SK-N-SH treated with all-trans-retinoic acid at 6 μM for 48 hours (cell line): ENCODE results near the gene SERPINB1.
"Not testable (repeated sequence)": the region's sequence is repeated elsewhere in the genome, so short reads cannot be mapped to it uniquely, and the experiment has no call there.

Experiments
- ATAC-seq: fragments of 200-7000 bp; cut with Tn5 transposase; 3 replicates; pipeline ENCODE4 v1.9.1; 2020; ENCODE audit warnings: mild to moderate bottlenecking, moderate library complexity
- ARNTL ChIP-seq: fragments of 450-650 bp; formaldehyde crosslinking; IDR thresholded peaks from 2 replicates; pipeline ENCODE4 v1.5.0; 2020; ENCODE audit warnings: low read depth, mild to moderate bottlenecking, moderate library complexity, borderline replicate concordance
- BACH2 ChIP-seq: fragments of 250-450 bp; sonication (Bioruptor Pico); IDR thresholded peaks from 2 replicates; pipeline ENCODE4 v1.9.0; 2021; ENCODE audit warnings: mild to moderate bottlenecking, borderline replicate concordance
- ESRRG ChIP-seq: fragments of 250-450 bp; sonication (Bioruptor Pico); IDR thresholded peaks from 2 replicates; pipeline ENCODE4 v1.6.1; 2021; ENCODE audit warnings: mild to moderate bottlenecking
- PPARA ChIP-seq: fragments of 250-450 bp; sonication (Bioruptor Pico); IDR thresholded peaks from 2 replicates; pipeline ENCODE4 v1.5.0; 2020; ENCODE audit warnings: mild to moderate bottlenecking, borderline replicate concordance
- RARB ChIP-seq: fragments of 250-450 bp; sonication (Bioruptor Pico); IDR thresholded peaks from 2 replicates; pipeline ENCODE4 v1.8.0; 2021; ENCODE audit warnings: mild to moderate bottlenecking, moderate library complexity
- SNAI2 ChIP-seq: fragments of 250-450 bp; sonication (Bioruptor Pico); IDR thresholded peaks from 2 replicates; pipeline ENCODE4 v1.5.0; 2020; ENCODE audit warnings: mild to moderate bottlenecking, moderate library complexity
- TCF4 ChIP-seq: fragments of 250-450 bp; sonication (Bioruptor Pico); IDR thresholded peaks from 2 replicates; pipeline ENCODE4 v1.8.0; 2021; ENCODE audit warnings: mild to moderate bottlenecking, moderate library complexity, borderline replicate concordance
- TOX ChIP-seq: fragments of 250-450 bp; sonication (Bioruptor Pico); IDR thresholded peaks from 2 replicates; pipeline ENCODE4 v1.8.0; 2021; ENCODE audit warnings: mild to moderate bottlenecking, moderate library complexity, borderline replicate concordance
- ZFP3 ChIP-seq: fragments of 250-450 bp; sonication (Bioruptor Pico); IDR thresholded peaks from 2 replicates; pipeline ENCODE4 v1.5.0; 2020; ENCODE audit warnings: mild to moderate bottlenecking, moderate library complexity
- ZNF565 ChIP-seq: fragments of 450-650 bp; formaldehyde crosslinking; conservative IDR thresholded peaks from 2 replicates; pipeline ENCODE4 v1.5.0; 2020; ENCODE audit warnings: low read depth, mild to moderate bottlenecking, moderate library complexity
- ZNF70 ChIP-seq: fragments of 450-650 bp; formaldehyde crosslinking; IDR thresholded peaks from 2 replicates; pipeline ENCODE4 v1.5.0; 2020; ENCODE audit warnings: mild to moderate bottlenecking, moderate library complexity
- ZNF8 ChIP-seq: fragments of 450-650 bp; formaldehyde crosslinking; IDR thresholded peaks from 2 replicates; pipeline ENCODE4 v1.5.0; 2020; ENCODE audit warnings: mild to moderate bottlenecking, moderate library complexity
- TF ChIP-seq, protein P1 (sequence below): fragments of 250-450 bp; sonication (Bioruptor Pico); IDR thresholded peaks from 2 replicates; pipeline ENCODE4 v1.8.0; 2021; ENCODE audit warnings: low read depth, mild to moderate bottlenecking, moderate library complexity, borderline replicate concordance
- TF ChIP-seq, protein P2 (sequence below): fragments of 250-450 bp; sonication (Bioruptor Pico); IDR thresholded peaks from 2 replicates; pipeline ENCODE4 v1.5.0; 2020; ENCODE audit warnings: mild to moderate bottlenecking, moderate library complexity
- TF ChIP-seq, protein P3 (sequence below): fragments of 250-450 bp; sonication (Bioruptor Pico); IDR thresholded peaks from 2 replicates; pipeline ENCODE4 v1.5.1; 2020; ENCODE audit warnings: low read depth, mild to moderate bottlenecking, moderate library complexity
- TF ChIP-seq, protein P4 (sequence below): fragments of 250-450 bp; sonication (Bioruptor Pico); IDR thresholded peaks from 2 replicates; pipeline ENCODE4 v1.5.1; 2021; ENCODE audit warnings: mild to moderate bottlenecking, moderate library complexity
- TF ChIP-seq, protein P5 (sequence below): fragments of 250-450 bp; sonication (Bioruptor Pico); IDR thresholded peaks from 2 replicates; pipeline ENCODE4 v1.8.0; 2020; ENCODE audit warnings: mild to moderate bottlenecking, moderate library complexity, borderline replicate concordance

SERPINB1 gene

DNA sequence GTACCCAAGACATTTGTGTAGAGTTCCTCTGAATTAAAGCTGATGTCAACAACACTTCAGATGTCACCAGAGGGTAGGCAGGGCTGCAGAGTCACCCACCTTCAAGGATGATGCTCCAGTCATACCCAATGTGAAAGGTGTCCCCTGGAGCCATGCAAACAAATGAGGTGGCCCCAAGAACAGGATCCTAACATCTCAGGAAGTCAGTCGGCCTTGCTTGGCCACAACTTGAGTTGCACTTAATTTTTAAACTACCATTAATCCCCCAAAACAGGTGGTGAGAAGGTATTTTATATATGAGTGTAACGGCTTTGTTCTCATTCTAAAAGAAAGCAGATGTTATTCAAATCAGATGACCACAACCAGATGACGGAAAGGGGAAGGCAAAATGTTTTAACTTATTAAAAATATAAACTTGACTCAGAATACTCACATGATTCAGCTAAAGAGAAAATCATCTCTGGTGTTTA is 21.1 kb upstream of the SERPINB1 start:
- TF ChIP-seq ZFP3 (CRISPR knock-in tag) (no peak), ESRRG (CRISPR knock-in tag) (no peak), PPARA (CRISPR knock-in tag) (no peak), RARB (CRISPR knock-in tag) (no peak), ZNF8 (CRISPR knock-in tag) (no peak), TCF4 (CRISPR knock-in tag) (no peak), SNAI2 (CRISPR knock-in tag) (no peak), ZNF70 (CRISPR knock-in tag) (no peak)
- TF ChIP-seq, protein P1, sequence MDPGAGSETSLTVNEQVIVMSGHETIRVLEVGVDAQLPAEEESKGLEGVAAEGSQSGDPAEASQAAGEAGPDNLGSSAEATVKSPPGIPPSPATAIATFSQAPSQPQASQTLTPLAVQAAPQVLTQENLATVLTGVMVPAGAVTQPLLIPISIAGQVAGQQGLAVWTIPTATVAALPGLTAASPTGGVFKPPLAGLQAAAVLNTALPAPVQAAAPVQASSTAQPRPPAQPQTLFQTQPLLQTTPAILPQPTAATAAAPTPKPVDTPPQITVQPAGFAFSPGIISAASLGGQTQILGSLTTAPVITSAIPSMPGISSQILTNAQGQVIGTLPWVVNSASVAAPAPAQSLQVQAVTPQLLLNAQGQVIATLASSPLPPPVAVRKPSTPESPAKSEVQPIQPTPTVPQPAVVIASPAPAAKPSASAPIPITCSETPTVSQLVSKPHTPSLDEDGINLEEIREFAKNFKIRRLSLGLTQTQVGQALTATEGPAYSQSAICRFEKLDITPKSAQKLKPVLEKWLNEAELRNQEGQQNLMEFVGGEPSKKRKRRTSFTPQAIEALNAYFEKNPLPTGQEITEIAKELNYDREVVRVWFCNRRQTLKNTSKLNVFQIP = no peak
- TF ChIP-seq, protein P2, sequence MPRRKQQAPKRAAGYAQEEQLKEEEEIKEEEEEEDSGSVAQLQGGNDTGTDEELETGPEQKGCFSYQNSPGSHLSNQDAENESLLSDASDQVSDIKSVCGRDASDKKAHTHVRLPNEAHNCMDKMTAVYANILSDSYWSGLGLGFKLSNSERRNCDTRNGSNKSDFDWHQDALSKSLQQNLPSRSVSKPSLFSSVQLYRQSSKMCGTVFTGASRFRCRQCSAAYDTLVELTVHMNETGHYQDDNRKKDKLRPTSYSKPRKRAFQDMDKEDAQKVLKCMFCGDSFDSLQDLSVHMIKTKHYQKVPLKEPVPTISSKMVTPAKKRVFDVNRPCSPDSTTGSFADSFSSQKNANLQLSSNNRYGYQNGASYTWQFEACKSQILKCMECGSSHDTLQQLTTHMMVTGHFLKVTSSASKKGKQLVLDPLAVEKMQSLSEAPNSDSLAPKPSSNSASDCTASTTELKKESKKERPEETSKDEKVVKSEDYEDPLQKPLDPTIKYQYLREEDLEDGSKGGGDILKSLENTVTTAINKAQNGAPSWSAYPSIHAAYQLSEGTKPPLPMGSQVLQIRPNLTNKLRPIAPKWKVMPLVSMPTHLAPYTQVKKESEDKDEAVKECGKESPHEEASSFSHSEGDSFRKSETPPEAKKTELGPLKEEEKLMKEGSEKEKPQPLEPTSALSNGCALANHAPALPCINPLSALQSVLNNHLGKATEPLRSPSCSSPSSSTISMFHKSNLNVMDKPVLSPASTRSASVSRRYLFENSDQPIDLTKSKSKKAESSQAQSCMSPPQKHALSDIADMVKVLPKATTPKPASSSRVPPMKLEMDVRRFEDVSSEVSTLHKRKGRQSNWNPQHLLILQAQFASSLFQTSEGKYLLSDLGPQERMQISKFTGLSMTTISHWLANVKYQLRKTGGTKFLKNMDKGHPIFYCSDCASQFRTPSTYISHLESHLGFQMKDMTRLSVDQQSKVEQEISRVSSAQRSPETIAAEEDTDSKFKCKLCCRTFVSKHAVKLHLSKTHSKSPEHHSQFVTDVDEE (CRISPR knock-in tag) = no peak
- TF ChIP-seq, protein P3, sequence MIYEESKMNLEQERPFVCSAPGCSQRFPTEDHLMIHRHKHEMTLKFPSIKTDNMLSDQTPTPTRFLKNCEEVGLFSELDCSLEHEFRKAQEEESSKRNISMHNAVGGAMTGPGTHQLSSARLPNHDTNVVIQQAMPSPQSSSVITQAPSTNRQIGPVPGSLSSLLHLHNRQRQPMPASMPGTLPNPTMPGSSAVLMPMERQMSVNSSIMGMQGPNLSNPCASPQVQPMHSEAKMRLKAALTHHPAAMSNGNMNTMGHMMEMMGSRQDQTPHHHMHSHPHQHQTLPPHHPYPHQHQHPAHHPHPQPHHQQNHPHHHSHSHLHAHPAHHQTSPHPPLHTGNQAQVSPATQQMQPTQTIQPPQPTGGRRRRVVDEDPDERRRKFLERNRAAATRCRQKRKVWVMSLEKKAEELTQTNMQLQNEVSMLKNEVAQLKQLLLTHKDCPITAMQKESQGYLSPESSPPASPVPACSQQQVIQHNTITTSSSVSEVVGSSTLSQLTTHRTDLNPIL (CRISPR knock-in tag) = no peak
- TF ChIP-seq, all 23 proteins: peak for 0
- ATAC-seq = no peak

DNA sequence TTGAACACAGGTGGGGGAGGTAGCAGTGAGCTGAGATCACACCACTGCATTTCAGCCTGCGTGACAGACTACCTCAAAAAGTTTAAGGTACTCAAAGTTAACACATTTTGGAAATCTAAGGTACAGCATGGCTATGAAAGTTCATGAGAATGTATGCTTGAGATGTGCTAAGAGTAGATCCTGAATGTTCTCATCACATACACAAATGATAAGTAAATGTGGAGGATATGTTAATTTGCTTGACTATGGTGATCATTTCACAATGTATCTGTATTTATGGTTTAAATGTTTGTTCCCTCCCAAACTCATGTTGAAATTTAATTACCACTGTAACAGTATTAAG is 20.1 kb upstream of the SERPINB1 start:
- ATAC-seq = no peak
- TF ChIP-seq, protein P4, sequence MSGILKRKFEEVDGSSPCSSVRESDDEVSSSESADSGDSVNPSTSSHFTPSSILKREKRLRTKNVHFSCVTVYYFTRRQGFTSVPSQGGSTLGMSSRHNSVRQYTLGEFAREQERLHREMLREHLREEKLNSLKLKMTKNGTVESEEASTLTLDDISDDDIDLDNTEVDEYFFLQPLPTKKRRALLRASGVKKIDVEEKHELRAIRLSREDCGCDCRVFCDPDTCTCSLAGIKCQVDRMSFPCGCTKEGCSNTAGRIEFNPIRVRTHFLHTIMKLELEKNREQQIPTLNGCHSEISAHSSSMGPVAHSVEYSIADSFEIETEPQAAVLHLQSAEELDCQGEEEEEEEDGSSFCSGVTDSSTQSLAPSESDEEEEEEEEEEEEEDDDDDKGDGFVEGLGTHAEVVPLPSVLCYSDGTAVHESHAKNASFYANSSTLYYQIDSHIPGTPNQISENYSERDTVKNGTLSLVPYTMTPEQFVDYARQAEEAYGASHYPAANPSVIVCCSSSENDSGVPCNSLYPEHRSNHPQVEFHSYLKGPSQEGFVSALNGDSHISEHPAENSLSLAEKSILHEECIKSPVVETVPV (CRISPR knock-in tag) = no peak
- TF ChIP-seq ZNF565 (CRISPR knock-in tag) = no peak
- TF ChIP-seq ZNF70 (CRISPR knock-in tag) = no peak
- TF ChIP-seq ESRRG (CRISPR knock-in tag) = no peak

DNA sequence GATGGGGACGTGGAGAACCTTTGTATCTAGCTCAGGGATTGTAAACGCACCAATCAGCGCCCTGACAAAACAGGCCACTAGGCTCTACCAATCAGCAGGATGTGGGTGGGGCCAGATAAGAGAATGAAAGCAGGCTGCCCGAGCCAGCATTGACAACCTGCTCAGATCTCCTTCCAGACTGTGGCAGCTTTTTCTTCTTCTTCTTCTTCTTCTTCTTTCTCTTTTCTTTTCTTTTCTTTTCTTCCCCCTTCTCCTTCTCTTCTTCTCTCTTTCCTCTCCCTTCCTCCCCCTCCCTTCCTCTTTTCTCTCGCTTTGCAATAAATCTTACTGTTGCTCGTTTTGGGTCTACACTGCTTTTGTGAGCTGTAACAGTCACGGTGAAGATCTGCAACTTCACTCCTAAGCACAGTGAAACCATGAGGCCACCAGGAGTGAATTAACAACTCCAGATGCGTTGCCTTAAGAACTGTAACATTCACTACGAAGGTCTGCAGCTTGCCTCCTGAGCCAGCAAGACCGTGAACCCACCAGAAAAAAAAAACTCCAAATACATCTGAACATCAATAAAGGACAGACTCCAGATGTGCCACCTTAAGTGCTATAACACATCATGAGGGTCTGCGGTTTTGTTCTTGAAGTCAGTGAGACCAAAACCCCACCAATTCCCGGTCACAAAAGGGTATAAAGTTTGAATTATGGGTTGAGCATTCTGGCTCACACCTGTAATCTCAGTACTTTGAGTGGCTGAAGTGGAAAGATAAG is 19.6 kb upstream of the SERPINB1 start:
- no peak for ATAC-seq
- TF ChIP-seq ESRRG (CRISPR knock-in tag) (no peak), RARB (CRISPR knock-in tag) (no peak), ARNTL (no peak), BACH2 (CRISPR knock-in tag) (no peak), ZFP3 (CRISPR knock-in tag) (no peak), TOX (CRISPR knock-in tag) (no peak)
- TF ChIP-seq, protein P1 = no peak
- TF ChIP-seq, protein P5, sequence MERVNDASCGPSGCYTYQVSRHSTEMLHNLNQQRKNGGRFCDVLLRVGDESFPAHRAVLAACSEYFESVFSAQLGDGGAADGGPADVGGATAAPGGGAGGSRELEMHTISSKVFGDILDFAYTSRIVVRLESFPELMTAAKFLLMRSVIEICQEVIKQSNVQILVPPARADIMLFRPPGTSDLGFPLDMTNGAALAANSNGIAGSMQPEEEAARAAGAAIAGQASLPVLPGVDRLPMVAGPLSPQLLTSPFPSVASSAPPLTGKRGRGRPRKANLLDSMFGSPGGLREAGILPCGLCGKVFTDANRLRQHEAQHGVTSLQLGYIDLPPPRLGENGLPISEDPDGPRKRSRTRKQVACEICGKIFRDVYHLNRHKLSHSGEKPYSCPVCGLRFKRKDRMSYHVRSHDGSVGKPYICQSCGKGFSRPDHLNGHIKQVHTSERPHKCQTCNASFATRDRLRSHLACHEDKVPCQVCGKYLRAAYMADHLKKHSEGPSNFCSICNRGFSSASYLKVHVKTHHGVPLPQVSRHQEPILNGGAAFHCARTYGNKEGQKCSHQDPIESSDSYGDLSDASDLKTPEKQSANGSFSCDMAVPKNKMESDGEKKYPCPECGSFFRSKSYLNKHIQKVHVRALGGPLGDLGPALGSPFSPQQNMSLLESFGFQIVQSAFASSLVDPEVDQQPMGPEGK = no peak
- TF ChIP-seq, protein P4 (CRISPR knock-in tag) = no peak

DNA sequence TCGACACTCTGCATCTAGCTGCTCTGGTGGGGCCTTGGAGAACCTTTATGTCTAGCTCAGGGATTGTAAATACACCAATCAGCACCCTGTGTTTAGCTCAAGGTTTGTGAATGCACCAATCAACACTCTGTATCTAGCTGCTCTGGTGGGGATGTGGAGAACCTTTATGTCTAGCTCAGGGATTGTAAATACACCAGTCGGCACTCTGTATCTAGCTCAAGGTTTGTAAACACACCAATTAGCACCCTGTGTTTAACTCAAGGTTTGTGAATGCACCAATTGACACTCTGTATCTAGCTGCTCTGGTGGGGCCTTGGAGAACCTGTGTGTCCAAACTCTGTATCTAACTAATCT is 19.0 kb upstream of the SERPINB1 start:
- ATAC-seq = not testable (repeated sequence)

DNA sequence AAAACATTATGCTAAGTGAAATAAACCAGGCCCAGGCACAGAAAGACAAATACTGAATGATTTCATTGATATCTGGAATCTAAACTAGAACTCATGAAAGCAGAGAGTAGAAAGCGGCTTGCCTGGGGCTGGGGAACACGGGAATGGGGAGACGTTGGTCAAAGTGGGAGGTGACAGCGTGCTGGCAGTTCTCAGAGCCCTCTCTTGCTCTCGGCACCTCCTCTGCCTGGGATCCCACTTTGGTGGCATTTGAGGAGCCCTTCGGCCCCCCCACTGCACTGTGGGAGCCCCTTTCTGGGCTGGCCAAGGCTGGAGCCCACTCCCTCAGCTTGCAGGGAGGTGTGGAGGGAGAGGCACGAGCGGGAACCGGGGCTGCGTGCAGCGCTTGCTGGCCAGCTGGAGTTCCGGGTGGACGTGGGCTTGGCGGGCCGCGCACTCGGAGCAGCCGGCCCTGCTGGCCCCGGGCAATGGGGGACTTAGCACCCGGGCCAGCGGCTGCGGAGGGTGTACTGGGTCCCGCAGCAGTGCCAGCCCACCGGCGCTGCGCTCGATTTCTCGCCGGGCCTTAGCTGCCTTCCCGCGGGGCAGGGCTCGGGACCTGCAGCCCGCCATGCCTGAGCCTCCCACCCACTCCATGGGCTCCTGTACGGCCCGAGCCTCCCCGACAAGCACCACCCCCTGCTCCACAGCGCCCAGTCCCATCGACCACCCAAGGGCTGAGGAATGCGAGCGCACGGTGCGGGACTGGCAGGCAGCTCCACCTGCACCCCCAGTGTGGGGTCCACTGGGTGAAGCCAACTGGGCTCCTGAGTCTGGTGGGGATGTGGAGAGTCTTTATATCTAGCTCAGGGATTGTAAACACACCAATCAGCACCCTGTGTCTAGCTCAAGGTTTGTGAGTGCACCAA is 18.4 kb upstream of the SERPINB1 start:
- ATAC-seq = not testable (repeated sequence)
